Adipose tissue (tissue), 3 donors: ENCODE measurements around the gene NHLRC4. TPM values are rescaled to one million over a fixed set of nuclear protein-coding genes. Genes with fewer than 3 reads are reported as not detected.

Experiments
- H3K27ac ChIP-seq: one replicate; pipeline ENCODE4 v1.5.1; 2013; ENCODE audit warnings: low read depth, low read length
- WGBS, 3 donors: extraction: QIAGEN DNeasy Blood & Tissue Kit; methylation state at CpG; one replicate each; pipeline ENCODE4 v1.1.7; 2013; 5-methylcytosine and 5-hydroxymethylcytosine counted together
- polyA plus RNA-seq, 3 donors: library from polyadenylated mRNA; stranded (reverse); fragments of 200-250 nt; gene quantifications; one replicate each; pipeline ENCODE4 v1.2.3, GENCODE V29; 2013
- donor health status: healthy with polysubstance abuse.
- donor health status: Bipolar disorder and iron deficiency.
- donor health status: healthy.

The NHLRC4 gene
- polyA plus RNA-seq, 3 donors = 0.22 to 1.3 (median 0.61) TPM

GRCh38 chr16:560701-561412 lies 5.9 kb upstream of the NHLRC4 start:
- 10 to 39% (median 26%) methylated on average over 31 to 50 of the region's 54 CpGs for WGBS, 3 donors
- no peak overlapping the region for H3K27ac ChIP-seq

- no peak overlapping the region for H3K27ac ChIP-seq
- 30 to 77% (median 75%) methylated on average over 14 to 15 of the region's 15 CpGs for WGBS, 3 donors
Observed at GRCh38 chr16:561413-561794, 5.4 kb upstream of the NHLRC4 start.

GRCh38 chr16:561957-562938 lies 4.6 kb upstream of the NHLRC4 start:
- no peak overlapping the region for H3K27ac ChIP-seq
- 80 to 87% (median 86%) methylated on average over 41 to 43 of the region's 43 CpGs for WGBS, 3 donors

- WGBS, 3 donors = 85 to 87% (median 85%) methylated on average over 29 to 30 of the region's 30 CpGs
- no peak overlapping the region for H3K27ac ChIP-seq
Observed at GRCh38 chr16:563072-563644, 3.6 kb upstream of the NHLRC4 start.

GRCh38 chr16:564690-565418 lies 2.0 kb upstream of the NHLRC4 start:
- 80 to 86% (median 86%) methylated on average over 35 to 42 of the region's 42 CpGs for WGBS, 3 donors
- H3K27ac ChIP-seq = no peak overlapping the region

- no peak overlapping the region for H3K27ac ChIP-seq
- 54 to 63% (median 61%) methylated on average over 33 to 35 of the region's 35 CpGs for WGBS, 3 donors
Observed at GRCh38 chr16:565419-566330, 1.1 kb upstream of the NHLRC4 start.

- 89 to 92% (median 90%) methylated on average over 34 to 35 of the region's 35 CpGs for WGBS, 3 donors
- no peak overlapping the region for H3K27ac ChIP-seq
Observed at GRCh38 chr16:567373-568256, 810 bp downstream of the NHLRC4 start.

GRCh38 chr16:568401-569258 lies 1.8 kb downstream of the NHLRC4 start:
- WGBS, 3 donors = 58 to 84% (median 65%) methylated on average over 9 to 11 of the region's 11 CpGs

GRCh38 chr16:569445-570254 lies 2.8 kb downstream of the NHLRC4 start, which contains the start of gene PIGQ:
TSS of gene PIGQ (plus strand) at chr16:569968. CDS start at chr16:574075, 4,107 bp downstream.
- 1 to 2% (median 1%) methylated on average over 46 to 76 of the region's 87 CpGs for WGBS, 3 donors
- H3K27ac ChIP-seq = no peak within 1 kb of the TSS

More at GRCh38 chr16:568401-569258, 1.8 kb downstream of the NHLRC4 start:
- no peak overlapping the region for H3K27ac ChIP-seq

GRCh38 chr16:572865-573650 lies 6.3 kb downstream of the NHLRC4 start:
- WGBS, 3 donors = 82 to 88% (median 88%) methylated on average over 24 to 27 of the region's 27 CpGs
- H3K27ac ChIP-seq = no peak overlapping the region

GRCh38 chr16:574021-574760 lies 7.4 kb downstream of the NHLRC4 start:
- H3K27ac ChIP-seq = no peak overlapping the region
- WGBS, 3 donors = 94 to 96% (median 95%) methylated on average over 42 to 46 of the region's 46 CpGs

GRCh38 chr16:575354-576196 lies 8.8 kb downstream of the NHLRC4 start:
- 87 to 91% (median 89%) methylated on average over 32 to 36 of the region's 36 CpGs for WGBS, 3 donors
- H3K27ac ChIP-seq = no peak overlapping the region
